Neural crest cell (in vitro differentiated cells): Measurements from ENCODE around the gene ARV1. TPM values are rescaled to one million over a fixed set of nuclear protein-coding genes. Genes with fewer than 3 reads are reported as not detected.
A peak's percentile ranks its signal among the peaks of the same experiment; 100 is the strongest.

ENCODE experiments used
- DNase-seq: peaks from one replicate; pipeline ENCODE4 v3.0.0; 2021; ENCODE audit warnings: low read depth, mixed read lengths, low spot score
- H3K27ac Mint-ChIP-seq: one replicate; pipeline ENCODE4 v1.8.0; 2021; ENCODE audit warnings: mild to moderate bottlenecking, mixed read lengths; ENCODE audit not compliant: unreplicated experiment
- H3K27me3 Mint-ChIP-seq: 2 replicates; pipeline ENCODE4 v1.8.0; 2021; ENCODE audit warnings: low read depth, mild to moderate bottlenecking, mixed read lengths
- H3K36me3 Mint-ChIP-seq: 2 replicates; pipeline ENCODE4 v1.8.0; 2021; ENCODE audit warnings: low read depth, mild to moderate bottlenecking, mixed read lengths
- H3K4me1 Mint-ChIP-seq: 2 replicates; pipeline ENCODE4 v1.8.0; 2021; ENCODE audit warnings: mixed read lengths
- H3K4me3 Mint-ChIP-seq: one replicate; pipeline ENCODE4 v1.8.0; 2021; ENCODE audit warnings: mild to moderate bottlenecking, mixed read lengths
- H3K9me3 Mint-ChIP-seq: 2 replicates; pipeline ENCODE4 v1.8.0; 2021; ENCODE audit warnings: mixed read lengths
- CTCF ChIP-seq: fragments of 200-600 bp; sonication (generic); conservative IDR thresholded peaks from 2 replicates; pipeline ENCODE4 v1.5.0; 2021; ENCODE audit warnings: antibody characterized with exemption, mild to moderate bottlenecking
- total RNA-seq: library from RNA; stranded (reverse); gene quantifications from 2 replicates; pipeline ENCODE4 v1.2.1, GENCODE V29; 2021

The ARV1 gene
- total RNA-seq, 1 donor from 2014 or later: 19.2 TPM

DNA sequence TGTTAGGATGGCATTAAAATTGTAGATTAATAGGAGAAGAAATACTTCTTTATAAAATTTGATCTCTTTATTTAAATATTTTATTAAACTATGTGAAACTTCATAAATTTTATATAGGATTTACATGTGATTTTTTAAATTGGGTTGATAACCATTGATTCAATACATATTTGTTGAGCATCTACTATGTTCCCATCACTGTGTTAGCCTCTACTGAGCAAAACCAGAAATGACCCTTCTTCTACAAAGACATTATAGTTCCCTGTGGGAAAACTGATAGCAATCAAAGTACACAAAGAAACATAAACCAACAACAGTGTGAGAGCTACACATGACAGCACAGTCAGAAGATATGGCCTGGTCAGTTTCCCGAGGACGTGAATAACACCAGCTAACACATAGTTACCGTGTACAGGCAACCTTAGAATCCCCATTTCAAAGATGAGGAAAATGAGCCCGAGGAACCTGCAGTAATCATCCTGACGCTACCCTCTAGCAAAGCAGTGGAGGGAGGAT lies 12.5 kb upstream of the ARV1 start:
- Mint-ChIP-seq H3K27ac (no peak overlapping the region), H3K9me3 (no peaks in the 10 kb centered on the region), H3K27me3 (no peaks in the 10 kb centered on the region), H3K36me3 (no peaks in the 10 kb centered on the region), H3K4me1 (no peaks in the 10 kb centered on the region), H3K4me3 (no peak overlapping the region)
- no peak for DNase-seq
- no peak for TF ChIP-seq CTCF

DNA sequence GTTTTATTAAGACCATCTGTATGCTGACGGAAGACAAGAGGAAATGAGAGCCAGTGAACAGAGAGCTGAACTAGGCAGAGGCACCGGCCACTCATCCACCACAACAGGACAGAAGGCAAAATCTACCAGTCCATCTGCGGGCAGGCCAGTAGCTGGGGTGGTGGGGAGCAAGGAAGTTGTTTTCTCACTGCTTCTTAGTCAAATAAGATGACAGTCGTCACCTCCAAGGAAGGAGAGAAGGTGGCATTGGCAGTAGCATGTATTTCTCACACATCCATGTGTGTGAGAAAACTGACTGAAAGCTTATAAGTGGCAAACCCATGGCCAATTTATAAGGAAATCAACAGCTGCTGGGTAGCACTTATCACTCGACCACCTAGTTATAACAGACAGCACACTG lies 8.5 kb upstream of the ARV1 start:
- H3K27me3 Mint-ChIP-seq: no peaks in the 10 kb centered on the region
- no peak overlapping the region for H3K4me3 Mint-ChIP-seq
- no peak for DNase-seq
- H3K36me3 Mint-ChIP-seq: no peaks in the 10 kb centered on the region
- TF ChIP-seq CTCF: no peak
- H3K27ac Mint-ChIP-seq: no peak overlapping the region
- no peaks in the 10 kb centered on the region for H3K9me3 Mint-ChIP-seq
- no peaks in the 10 kb centered on the region for H3K4me1 Mint-ChIP-seq

DNA sequence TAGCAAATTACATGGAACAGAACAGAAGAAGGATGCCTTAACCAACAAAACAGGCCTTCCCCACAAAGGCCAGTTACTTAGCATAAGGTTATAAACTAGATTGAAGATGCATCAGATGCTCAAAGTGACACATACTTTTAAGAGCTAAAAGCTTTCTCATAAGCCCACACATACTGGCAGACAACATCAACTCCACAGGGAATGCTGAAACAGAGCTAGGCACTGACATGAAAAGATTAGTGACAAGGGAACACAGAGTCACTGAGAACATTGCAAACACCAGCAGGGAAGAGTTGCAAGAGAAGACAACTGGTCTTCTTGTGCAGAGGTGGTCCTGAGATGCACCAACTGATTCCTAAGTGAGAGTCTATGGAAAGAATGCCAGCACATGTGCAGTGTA lies 7.1 kb upstream of the ARV1 start:
- Mint-ChIP-seq H3K27ac (no peak overlapping the region), H3K36me3 (no peaks in the 10 kb centered on the region), H3K9me3 (no peaks in the 10 kb centered on the region), H3K27me3 (no peaks in the 10 kb centered on the region), H3K4me3 (no peak overlapping the region), H3K4me1 (no peaks in the 10 kb centered on the region)
- no peak for DNase-seq
- no peak for TF ChIP-seq CTCF

DNA sequence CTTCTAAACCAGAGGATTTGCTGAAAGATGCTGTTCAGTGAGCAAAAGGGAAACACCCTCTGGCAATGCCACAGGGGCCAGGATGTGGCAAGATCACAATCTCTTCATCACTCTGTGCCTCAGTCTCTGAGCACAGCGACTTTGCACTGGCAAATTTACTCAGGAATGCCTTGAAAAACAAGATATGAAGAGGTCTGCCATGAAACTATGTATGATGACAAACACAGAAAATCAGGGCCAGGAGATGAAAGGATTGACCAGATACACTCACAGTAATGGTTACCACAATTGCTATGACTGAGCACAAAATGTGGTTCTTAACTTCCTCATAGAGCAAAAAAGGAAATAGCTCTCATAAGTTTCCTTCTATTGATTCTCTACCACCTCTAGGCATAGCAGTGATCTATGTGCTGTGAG lies 6.0 kb upstream of the ARV1 start:
- no peak for DNase-seq
- Mint-ChIP-seq H3K4me1 (peaks cover 8% of the 10 kb centered on the region), H3K36me3 (no peaks in the 10 kb centered on the region), H3K9me3 (no peaks in the 10 kb centered on the region), H3K27me3 (no peaks in the 10 kb centered on the region), H3K4me3 (no peak overlapping the region), H3K27ac (no peak overlapping the region)
- no peak for TF ChIP-seq CTCF

DNA sequence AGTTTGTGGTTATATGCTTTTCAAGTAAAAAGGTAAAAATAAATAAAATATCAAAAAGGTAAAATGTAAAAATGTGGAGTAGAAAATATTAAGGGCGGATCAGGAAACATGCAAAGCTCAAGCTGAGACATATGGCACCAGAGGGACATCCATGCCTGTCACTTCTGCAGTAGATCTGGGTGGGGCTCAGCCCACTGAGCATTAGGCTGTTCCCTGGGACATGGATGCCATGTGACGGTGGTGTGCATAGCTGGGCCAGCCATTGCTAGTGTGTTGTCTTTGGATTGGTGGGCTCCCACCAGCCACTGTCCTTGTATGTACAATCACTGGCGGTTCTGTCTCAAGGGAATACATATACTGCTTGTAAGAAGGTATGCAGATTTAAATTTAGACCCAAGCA lies 3.3 kb upstream of the ARV1 start:
- H3K36me3 Mint-ChIP-seq: no peaks in the 10 kb centered on the region
- H3K27ac Mint-ChIP-seq: no peak overlapping the region
- peak overlapping the region; percentile 83 for H3K4me3 Mint-ChIP-seq
- no peaks in the 10 kb centered on the region for H3K9me3 Mint-ChIP-seq
- peaks cover 24% of the 10 kb centered on the region for H3K4me1 Mint-ChIP-seq
- DNase-seq: no peak
- no peak for TF ChIP-seq CTCF
- no peaks in the 10 kb centered on the region for H3K27me3 Mint-ChIP-seq

DNA sequence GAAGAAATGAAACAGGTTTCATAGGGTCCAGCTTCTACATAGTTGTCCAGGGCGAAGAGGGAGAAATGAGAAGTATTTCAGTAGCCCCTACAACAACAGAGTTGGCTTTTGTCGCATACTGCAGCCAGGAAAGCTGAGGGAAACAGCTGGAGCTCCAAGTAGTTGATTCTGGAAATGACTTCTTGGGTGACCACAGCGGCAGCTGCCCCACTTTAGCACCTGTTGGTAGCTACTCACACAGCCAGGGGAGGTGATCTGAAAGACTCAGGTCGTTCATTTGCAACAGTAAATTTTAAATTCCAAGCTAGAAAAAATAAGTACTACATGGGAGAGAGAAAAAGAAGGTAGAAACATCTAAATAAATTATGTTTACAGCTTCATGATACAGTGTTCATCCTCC lies 2.5 kb upstream of the ARV1 start:
- no peaks in the 10 kb centered on the region for H3K27me3 Mint-ChIP-seq
- H3K27ac Mint-ChIP-seq: no peak overlapping the region
- no peak for DNase-seq
- TF ChIP-seq CTCF: no peak
- H3K4me1 Mint-ChIP-seq: peaks cover 24% of the 10 kb centered on the region
- peak overlapping the region; percentile 83 for H3K4me3 Mint-ChIP-seq
- no peaks in the 10 kb centered on the region for H3K36me3 Mint-ChIP-seq
- H3K9me3 Mint-ChIP-seq: no peaks in the 10 kb centered on the region
